ENCODE results near the gene FAH.

Gene FAH

GRCh38 chr15:80172401-80172800 is 19.6 kb downstream of the FAH start:
- DNase-seq, result no peak

- DNase-seq, result peak in 29 of 56 donors; percentile 3 to 72 (median 25)
These were observed 20.4 kb downstream of the FAH start for GRCh38 chr15:80173022-80173759.

GRCh38 chr15:80174017-80174746 is 21.4 kb downstream of the FAH start:
- DNase-seq, result no peak

- DNase-seq, result no peak
These were observed 22.6 kb downstream of the FAH start for GRCh38 chr15:80175436-80175835.

GRCh38 chr15:80176443-80176842 is 23.6 kb downstream of the FAH start:
- DNase-seq, result no peak

- no peak for DNase-seq
These were observed 24.4 kb downstream of the FAH start for GRCh38 chr15:80177156-80177555.

- no peak for DNase-seq
These were observed 26.4 kb downstream of the FAH start for GRCh38 chr15:80179025-80179759.

GRCh38 chr15:80179935-80180334 is 27.1 kb downstream of the FAH start:
- no peak for DNase-seq

- DNase-seq, result no peak
These were observed 27.7 kb downstream of the FAH start for GRCh38 chr15:80180468-80180867.

- no peak for DNase-seq
These were observed 28.2 kb downstream of the FAH start for GRCh38 chr15:80180986-80181385.

- no peak for DNase-seq
These were observed 29.9 kb downstream of the FAH start for GRCh38 chr15:80182611-80183261.

GRCh38 chr15:80183306-80183705 is 30.5 kb downstream of the FAH start:
- no peak for DNase-seq

- no peak for DNase-seq
These were observed 31.1 kb downstream of the FAH start for GRCh38 chr15:80183886-80184285.

- no peak for DNase-seq
These were observed 31.8 kb downstream of the FAH start for GRCh38 chr15:80184554-80184953.

GRCh38 chr15:80185152-80185551 is 32.4 kb downstream of the FAH start:
- DNase-seq, result no peak

GRCh38 chr15:80186066-80186465 is 33.3 kb downstream of the FAH start:
- DNase-seq, result peak in 1 of 56 donors; percentile 7

GRCh38 chr15:80186597-80186996 is 33.8 kb downstream of the FAH start:
- no peak for DNase-seq

GRCh38 chr15:80188251-80188650 is 35.5 kb downstream of the FAH start:
- DNase-seq, result no peak

GRCh38 chr15:80191198-80191597 is 38.4 kb downstream of the FAH start:
- DNase-seq, result no peak

GRCh38 chr15:80191897-80192595 is 39.2 kb downstream of the FAH start:
- no peak for DNase-seq

GRCh38 chr15:80194186-80194585 is 41.4 kb downstream of the FAH start:
- DNase-seq, result no peak

Data from nucleus accumbens (tissue), 56 donors.